M059J (cell line): ENCODE measurements around the gene OSBPL3. TPM values are rescaled to one million over a fixed set of nuclear protein-coding genes. Genes with fewer than 3 reads are reported as not detected.

Experiments used
- DNase-seq: peaks from one replicate; pipeline ENCODE4 v3.0.0-alpha.2; 2012; ENCODE audit warnings: low read depth
- total RNA-seq: library from RNA; depleted of rRNA; stranded (reverse); fragments of >200 nt; shearing (Covaris generic); gene quantifications from 2 replicates; pipeline ENCODE4 v1.2.3, GENCODE V29; 2014

The OSBPL3 gene
- total RNA-seq, 1 experiment from 2014 or later, result 15.4 TPM

DNA sequence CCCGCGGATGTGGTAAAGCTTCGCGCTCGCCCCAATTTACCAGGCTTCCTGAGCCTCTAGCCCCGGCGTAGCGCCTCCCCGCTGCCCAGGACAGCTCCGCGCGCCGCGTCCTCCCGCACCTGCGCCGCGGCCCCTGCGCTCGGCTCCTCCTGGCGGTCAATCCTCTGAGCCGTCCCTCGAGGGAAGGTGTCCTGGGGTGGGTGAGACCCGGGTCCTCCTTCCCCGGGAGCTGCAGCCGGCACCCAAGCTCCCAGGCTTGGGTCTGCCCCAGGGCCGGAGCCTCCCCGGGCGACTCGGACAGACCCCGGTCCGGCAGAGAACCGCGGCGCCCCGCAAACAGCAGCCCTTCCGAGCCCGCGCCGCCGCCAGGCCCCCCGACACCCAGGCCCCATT, 512 bp downstream of the OSBPL3 start:
- peak; percentile 86 for DNase-seq

DNA sequence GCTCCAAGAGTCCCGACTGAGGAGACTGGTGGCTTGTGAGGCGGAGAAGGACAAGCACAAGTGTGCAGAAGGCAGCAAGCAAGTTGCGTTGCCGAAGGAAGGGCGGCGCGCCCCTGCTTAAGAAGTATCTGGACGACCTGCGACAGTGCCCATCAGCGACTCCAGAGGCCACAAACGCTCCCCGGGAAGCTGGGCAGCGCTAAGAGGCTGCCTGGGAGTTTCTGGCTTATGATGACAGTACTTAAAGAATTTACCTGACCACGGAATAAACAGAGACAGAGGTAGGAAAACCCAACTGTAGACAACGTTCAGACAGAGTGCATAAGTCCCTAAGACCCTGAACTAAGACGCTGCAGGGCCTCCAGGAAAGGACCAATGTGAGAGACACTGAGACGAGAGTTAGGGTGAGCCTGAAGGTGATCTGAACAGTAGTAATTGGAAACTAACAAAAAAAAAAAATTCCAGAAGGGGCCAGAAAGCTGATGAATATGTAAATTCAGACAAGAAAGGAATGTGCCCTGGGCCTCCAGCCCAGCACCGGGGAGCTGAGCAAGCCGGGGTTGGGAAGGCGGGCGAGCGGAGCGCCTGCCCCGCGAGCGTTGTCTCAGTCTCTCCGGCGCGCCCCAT, 1.0 kb downstream of the OSBPL3 start:
- no peak for DNase-seq

DNA sequence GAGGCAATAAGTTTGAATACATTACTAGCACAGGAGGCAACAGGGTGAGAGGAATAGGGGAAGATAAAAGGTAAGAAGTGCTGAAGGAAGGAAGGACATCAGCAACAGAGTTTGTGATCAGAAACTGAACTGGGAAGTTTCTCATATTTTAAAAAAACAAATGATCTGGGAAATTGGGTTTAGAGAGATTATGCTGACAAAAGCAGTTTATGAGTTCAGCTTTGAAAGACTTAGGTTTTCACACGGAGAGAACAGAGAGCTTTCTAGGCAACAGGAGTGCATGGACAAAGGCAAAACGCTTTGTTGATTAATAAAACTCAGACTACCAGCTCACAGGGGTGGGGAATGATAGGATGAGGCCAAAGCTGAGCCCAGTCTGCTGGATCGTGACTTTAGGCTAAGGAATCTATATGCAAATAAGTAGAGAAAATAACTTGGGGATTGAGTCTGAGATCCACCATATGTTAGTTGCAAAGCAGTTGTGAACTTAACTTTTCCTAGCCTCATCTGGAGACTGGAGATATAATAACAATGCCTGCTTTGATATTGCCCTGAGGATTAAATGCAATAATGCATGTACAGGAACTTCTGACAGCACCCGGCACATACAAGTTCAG, 4.2 kb downstream of the OSBPL3 start:
- DNase-seq, result no peak

DNA sequence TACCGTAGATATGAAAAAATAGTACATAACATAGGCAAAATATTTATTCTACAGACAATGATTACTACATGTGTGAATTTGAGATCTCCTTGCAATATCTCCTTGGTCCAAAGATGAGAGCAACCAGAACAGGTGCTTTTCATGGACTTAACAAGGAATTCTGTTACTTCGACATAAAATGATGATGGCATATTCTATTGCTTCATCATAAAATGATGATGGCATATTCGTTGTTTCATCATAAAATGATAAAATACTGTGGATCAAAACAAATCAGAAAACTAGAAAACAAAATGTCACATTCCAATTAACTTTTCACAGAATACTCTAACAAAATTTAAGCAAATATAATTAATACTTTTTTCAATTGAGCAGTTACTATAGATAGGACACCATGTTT, 4.8 kb downstream of the OSBPL3 start:
- no peak for DNase-seq

DNA sequence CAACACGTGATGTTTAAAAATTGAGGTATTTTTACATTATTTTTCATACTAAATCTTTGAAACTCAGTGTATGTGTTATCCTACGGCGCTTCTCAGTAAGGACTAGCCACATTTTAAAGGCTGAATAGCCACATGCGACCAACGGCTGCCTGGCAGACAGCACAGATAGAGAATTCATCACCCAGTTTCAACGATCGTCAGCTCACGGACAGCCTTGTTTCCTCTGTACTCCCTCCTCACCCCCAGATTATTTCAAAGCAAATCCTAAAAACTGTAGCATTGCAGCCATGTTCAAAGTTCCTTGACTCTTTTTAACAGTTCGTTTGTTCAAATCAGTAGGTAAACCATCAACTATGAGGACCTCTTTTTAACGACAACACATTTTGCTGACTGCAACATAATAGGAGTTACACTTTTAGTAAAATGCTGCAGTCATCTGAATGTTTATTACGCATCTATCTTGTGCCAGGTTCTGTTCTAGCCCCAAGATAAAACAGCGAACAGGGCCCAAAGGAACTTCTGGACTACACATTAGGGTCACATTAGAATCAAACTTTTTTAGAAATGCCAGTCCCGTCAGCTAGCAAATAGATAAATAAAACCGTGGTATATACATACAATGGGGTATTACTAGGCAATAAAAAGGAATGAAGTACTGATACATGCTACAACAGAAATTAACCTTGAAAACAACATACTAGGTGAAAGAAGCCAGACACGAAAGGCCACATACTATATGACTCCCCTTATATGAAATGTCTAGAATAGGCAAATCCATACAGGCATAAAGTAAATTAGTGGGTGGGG, 5.7 kb downstream of the OSBPL3 start:
- DNase-seq, result no peak

DNA sequence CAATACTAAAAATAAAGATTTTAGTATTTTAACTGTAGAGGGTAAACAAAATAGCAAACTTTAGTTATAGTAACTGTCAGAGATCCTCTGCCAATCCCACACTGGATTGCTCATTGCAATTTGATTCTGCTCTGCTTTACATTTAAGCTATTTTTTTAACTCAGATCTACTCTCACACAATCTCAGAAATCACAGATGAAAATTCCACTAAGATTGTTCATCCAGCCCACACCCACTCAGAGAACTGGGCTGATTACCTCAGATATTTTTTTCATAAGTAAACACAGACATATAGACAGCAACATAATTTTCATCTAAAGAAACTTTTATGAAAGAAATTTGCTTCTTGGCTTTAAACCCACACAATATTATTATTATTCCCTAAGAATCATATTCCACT, 7.0 kb downstream of the OSBPL3 start:
- no peak for DNase-seq

DNA sequence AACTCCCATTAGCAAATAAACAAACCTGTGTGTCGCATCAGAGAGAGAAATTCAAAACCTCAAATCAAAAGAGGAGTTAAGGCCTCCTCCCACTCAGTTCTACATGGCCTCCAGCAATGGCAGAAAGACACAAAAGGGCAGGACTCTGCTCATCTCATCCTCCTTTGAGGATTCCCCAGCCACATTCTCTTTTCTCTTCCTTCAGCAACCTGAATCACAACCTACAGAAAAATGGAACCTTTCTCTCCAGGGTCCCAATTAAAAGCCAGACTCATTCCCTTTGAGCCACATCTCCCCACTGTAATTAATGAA, 7.9 kb downstream of the OSBPL3 start:
- peak; percentile 28 for DNase-seq

DNA sequence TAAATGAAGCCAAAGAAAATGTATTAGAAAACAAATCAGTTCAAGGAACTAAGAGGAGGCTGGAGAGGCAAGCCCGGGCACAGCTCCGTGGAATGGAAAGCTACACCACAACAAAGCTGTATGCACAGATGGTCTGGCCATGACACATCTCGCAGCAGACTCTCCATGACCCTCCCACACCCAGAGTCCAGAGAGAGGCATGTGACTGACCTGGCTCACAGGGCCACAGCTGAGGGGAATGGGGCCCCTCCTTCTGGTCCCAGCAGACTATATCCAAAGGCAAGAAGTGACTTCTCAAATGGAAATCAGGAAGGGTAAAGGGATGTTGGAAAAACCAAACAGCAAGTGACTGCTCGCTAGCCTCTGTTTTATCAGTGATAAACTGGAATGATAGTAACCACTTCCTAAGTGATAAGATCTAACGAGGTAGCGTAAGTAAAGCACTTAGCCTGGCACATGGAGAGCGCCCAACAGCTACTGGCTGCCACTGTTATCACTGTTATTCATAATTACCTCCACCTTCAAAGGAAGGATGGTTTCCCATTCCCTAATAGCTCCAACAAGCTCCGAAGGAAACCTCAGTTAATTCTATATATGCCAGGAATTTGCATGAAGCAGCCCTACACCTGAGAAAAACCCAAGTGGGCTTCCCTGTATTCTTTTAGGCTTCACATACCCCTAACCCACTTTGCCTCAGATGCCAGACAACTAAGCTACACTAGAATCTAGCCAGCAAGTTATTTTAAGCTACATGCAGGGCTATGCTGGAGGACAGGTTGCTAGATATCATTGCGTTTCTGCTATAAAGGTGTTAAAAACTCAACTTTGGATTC, 8.4 kb downstream of the OSBPL3 start:
- peak; percentile 95 for DNase-seq

DNA sequence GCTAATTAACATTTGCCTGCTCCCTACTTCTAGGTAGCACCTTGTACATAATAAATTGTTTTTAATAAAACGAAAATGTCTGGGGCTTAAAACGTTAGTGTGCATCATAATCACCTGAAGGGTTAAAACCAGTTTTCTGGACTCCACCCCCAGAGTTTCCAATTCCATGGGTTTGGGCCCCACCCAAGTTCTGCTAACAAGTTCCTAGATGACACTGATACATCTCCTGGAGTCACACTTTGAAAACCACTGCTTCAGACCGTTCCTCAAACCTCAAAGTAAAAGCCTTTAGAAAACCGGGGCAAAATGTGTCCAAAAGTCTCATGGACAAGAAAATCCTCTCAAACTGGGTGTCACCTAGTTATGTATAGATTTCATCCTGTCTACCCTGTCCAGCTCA, 9.3 kb downstream of the OSBPL3 start:
- DNase-seq, result peak; percentile 34

DNA sequence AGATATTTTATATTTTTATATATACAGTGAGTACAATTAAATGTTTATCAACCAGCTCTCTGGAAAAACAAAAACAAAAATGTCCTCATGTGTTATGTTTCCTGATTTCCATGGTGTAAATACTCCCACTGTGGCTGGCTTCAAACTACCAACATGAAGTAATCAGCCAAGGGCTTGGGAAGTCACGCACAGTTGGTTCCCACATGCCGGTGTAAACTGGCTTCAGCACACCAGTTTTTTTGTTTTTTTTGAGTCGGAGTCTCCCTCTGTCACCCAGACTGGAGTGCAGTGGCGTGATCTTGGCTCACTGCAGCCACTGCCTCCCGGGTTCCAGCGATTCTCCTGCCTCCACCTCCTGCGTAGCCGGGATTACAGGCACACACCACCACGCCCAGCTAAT, 11.8 kb downstream of the OSBPL3 start:
- DNase-seq, result no peak

DNA sequence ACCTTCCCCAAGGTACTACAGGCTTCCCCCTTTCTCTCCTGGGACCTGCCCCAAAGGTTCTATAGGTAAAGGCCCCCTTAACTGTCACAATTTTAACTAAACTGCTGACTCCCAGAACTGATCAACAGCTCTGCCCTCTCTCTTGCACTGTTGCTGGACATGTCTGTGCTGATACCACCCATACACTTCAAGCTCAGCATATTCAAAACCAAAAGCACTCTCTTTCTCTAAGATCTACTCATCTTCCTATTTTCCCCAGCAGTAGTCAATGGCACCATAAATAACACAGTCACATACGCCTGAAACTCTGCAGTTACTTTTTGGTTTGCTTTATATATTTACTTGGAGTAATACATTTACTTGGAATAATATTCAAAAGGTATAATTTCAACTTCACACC, 12.3 kb downstream of the OSBPL3 start:
- no peak for DNase-seq

DNA sequence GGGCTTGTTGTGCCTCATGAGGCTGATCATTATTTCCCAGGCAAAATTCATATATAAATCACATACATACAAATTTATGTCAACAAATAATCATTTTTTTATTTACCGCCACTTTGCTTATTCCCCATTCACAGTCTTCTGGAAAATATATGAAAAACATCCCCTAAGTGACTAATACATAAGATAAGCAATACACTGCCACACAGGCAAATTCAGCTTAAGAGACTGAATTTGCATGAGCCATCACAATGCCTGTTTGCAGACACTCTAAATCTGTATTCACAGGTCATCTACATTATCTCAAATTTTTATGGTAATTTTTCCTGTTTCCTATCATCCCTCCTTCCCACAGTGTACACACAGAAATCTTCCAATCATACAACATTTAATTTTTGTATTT, 13.2 kb downstream of the OSBPL3 start:
- no peak for DNase-seq

DNA sequence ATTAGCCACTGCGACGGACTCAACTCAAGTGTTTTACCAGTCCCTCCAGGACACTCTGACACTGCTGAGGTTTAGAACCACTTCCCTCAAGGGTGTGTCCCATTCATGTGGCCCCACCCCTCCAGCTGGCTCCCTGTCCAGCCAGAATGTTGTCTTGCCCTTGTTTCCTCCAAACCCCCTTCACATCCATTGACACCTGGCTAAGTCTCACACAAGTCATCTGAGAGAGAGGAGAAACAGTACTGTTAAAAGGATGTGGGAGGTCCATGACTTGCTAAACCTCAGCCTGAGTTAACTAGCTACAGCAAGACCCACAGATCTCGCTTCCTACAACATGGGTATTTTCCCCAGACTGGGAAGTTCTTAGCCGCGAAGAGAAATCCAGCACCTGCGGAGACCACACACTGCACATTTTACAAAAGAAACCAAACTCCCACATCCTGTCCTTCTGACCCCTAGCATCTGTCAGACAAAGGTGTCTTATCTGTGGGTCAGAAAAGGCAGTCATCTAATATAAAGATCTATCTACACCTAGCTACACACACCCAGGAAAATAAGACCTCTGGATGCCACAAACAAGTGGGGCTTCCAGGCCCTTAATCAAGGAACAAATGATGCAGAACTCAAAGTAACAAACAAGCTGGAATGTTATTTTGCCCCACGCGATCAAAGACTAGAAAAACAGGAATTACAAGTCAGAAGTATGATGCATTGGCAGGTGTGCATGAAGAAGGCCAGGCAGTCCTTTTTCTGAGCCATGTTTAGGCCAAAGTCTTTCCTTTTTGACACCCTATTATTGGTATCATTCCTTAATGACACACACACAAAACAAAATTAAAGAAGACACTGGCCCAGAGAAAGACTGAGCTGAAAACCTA, 13.9 kb downstream of the OSBPL3 start:
- peak; percentile 15 for DNase-seq

DNA sequence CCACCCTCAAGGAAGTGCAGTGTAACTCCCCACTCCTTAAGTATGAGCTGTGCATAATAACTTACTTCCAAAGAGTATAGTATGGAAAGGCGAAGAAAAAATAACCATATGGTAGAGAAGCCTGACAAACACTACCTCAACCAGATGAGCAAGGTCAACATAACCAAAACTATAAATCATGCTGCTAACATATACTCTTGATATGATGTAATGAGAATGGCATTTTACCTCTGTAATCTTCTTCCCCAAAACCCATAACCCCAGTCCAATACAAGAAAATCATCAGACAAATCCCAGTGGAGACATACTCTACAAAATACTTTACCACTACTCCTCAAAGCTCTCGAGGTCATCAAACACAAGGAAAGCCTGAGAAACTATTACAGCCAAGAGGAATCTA, 15.8 kb downstream of the OSBPL3 start:
- DNase-seq, result no peak

DNA sequence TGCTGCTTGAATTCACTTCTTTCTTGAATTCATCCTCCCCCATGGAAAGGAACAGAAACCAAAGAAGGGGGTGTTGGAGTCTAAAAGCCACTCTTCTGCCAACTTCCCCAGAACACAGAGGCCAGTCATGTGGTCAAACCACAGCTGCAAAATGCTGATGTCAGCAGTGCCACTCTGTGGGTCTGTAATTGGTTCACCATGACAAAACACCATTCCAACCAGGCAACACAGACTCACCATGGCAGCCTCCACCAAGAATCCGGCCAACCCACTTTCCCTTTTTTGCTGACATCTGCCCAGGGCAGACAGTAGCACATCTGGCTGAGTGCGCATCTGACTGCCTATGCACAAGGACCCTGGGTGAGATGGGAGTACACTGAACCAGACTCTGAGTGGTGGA, 16.8 kb downstream of the OSBPL3 start:
- DNase-seq, result peak; percentile 91

DNA sequence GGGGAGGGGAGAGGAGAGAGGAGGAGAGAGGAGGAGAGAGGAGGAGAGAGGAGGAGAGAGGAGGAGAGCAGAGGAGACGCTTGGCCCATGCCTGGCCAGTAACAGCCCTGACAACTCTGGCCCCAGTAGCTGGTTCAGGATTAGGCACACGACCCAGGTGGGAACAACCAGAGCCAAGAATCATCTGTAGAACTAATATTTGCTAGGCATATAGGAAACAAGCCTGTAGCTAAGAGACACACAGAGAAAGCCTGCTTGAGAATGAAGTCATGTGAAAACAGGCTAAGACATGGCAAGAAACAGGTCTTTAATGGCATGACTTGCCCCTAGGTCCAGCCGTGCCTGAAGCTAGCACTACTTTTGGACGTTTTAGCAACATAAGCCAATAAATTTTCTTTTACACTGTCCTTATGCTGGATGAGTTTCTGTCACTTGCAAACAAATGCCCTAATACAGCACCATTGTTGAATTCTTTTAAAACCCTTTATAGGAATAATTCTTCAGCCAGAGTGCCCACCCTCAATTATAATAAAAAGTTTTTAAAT, 17.5 kb downstream of the OSBPL3 start:
- no peak for DNase-seq

DNA sequence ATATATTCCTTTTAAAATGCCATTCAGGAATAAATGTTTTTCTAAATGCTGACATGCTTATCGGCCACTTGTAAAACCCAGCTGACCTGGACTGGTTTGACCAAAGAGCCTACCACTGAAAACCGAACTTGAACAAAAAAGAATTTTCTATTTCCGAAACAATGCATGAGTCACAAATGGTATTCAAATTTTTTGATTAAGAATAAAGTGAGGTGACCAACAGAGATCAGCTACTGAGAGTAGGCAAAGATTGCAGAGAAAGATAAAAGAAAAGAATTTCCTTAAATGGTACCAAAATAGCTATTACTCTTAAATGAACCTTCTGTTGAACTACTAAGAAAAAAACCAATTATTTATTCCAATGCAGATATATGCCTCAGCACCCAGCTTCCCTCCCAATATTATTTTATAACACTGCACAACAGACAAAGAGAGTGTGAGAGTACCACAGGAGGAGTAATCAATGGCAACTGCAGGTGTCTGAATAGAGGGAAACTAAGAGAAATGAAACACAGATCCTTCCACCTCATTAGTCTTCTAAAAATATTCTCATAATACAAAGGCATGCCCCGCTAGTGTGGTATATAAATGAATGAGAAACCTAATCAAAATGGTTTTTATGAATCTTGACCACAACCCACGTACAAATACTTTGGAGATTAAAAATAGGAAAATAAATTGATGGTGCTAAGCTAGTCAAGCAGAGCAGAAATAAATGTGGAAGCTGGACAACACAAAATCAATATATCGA, 20.1 kb downstream of the OSBPL3 start:
- peak; percentile 80 for DNase-seq

DNA sequence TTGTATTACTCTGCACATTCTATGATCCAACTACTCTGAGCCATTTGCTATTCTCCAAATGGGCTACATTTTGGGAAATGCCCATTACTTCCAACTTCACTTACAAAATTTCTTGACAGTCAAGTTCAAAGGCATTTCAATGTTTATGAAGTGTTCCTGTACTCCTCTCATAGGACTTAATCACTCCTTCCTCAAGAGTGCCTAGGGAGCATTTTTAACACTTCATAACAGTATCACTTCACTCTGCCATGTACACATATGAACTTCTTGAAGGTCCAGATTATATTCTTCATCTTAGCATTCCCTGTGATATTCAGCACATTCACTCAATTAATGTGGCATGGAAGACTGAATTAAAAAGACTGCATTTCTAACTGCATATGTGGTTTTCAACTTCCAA, 21.6 kb downstream of the OSBPL3 start:
- DNase-seq, result no peak

DNA sequence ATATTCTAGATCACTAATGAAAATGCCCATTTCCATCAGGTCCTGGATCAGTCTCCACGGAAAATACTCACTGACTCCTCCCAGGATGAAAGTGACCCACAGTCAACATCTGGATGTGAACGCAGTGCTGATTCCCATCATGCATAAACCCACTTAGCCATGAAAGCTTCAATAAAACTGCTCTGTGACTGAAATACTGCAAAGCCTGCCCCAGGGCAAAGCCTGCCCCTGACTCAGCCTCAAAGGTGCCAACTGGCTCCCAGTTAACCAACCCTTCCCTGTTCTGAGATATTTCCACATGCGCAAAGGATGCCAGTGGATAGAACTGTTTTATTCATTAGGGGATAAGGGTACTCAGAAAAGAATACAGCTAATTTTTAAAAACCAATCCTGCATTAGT, 24.0 kb downstream of the OSBPL3 start:
- peak; percentile 92 for DNase-seq

DNA sequence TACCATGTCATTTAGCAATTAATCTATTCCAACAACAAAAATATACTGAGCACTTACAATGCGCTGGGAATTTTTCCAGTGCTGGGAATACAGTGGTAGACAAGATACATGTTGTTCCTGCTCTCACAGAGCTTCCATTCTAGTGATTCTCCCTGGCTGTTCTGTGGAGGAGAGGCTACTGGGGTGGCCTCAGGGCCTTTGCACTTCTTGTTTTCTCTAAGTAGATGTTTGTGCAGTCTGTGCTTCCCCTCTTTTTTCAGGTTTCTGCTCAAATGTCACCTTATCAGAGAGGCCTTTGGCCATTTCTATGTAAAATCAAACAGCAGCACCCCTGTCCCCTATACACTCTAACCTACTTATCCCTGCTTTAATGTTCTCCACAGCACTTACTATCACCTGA, 24.7 kb downstream of the OSBPL3 start:
- DNase-seq, result no peak
